Sciatic nerve (tissue), 2 donors: ENCODE results near the gene UBA7. TPM values are rescaled to one million over a fixed set of nuclear protein-coding genes. Genes with fewer than 3 reads are reported as not detected.

Experiments used
- ATAC-seq: fragments of 200-7000 bp; cut with Tn5 transposase; one replicate; pipeline ENCODE4 v1.9.1; 2020; ENCODE audit warnings: mild to moderate bottlenecking, moderate library complexity
- DNase-seq: peaks from one replicate; pipeline ENCODE4 v3.0.0-alpha.2; 2020; ENCODE audit warnings: low spot score
- intact Hi-C: fragments of 100-400 bp; cut with DNase I; formaldehyde crosslinking; loops from one replicate; pipeline ENCODE4 v1.14.2; 2022
- total RNA-seq: library from RNA; stranded (reverse); fragmentation: NEBNext Ultra II Directional; extraction: Animal tissue kit (Norgen Biotek cat#: 25700); gene quantifications from one replicate; pipeline ENCODE4 v1.2.1, GENCODE V29; 2021
- donor health status: DM: no; HTN: no; CAD: no.
- donor health status: DM: no; HTN: no; CAD: no.

UBA7 gene
- total RNA-seq, 1 donor from 2014 or later = 73.9 TPM

DNA sequence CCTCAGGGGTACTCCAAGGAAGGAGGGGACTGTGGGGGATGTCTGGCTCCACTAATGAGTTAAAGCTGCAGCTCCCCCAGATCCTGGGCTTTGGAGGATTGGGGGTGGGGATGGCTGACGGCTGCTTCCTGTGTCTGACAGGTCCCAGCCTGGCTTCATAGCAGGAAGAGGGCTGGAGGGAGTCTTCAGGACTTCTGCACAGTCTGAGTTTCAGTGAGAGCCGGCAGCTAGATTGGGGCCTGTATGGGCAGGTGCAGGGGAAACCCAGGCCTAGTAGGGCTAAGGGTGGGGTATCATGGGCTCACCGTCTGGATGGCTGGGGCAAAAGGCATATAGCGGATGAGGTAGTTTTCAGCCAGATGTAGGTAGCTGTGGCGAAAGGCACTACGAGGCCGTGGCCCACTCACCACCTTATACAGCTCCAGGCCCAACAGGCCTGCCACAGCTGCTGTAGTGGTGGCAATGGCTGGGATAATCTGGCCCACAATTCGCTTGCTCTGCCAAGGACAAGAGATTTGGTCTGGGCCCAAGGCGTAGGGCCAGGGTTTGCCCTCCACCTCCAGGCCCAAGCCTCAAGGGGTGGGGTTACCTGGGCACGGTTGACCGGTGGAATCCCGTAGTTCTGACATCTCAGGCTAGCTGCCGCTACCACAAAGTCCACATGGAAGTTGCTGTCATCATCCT is 6.2 kb downstream of the UBA7 start:
- ATAC-seq (no peak), DNase-seq (no peak)
- intact Hi-C loops = no loop called here

DNA sequence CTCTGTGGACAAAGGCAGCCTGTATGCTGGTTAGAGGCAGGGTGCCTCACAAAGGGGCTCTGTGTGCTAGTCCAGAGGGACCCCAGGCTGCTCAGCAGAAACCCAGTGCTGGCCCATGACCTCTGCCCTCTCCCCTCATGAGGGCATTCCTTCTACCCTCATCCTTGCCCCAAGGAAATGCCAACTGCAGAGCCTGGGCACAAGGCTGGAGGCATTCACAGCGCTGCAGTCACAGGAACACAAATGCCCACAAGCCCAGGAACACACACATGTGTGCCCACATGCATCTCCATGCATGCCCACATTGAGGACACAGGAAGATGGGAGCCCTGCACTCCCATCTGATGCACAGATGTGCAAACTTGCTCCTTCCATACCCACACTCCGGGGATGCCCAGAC is 6.9 kb downstream of the UBA7 start:
- ATAC-seq (no peak), DNase-seq (no peak)
- intact Hi-C loops = no loop called here

GRCh38 chr3:49805897-49806701 is 7.7 kb downstream of the UBA7 start:
- peak; percentile 20 for ATAC-seq
- DNase-seq = no peak
- intact Hi-C loops = no loop called here

GRCh38 chr3:49805367-49805782 is 8.4 kb downstream of the UBA7 start:
- ATAC-seq (peak; percentile 83), DNase-seq (peak; percentile 90)
- intact Hi-C loops = no loop called here

- no peak for ATAC-seq
- no peak for DNase-seq
- intact Hi-C loops = no loop called here
Observed at GRCh38 chr3:49804141-49805041, 9.4 kb downstream of the UBA7 start.

- DNase-seq (peak; percentile 75), ATAC-seq (peak; percentile 0)
- intact Hi-C loops = no loop called here
Observed at GRCh38 chr3:49803465-49804140, 10.2 kb downstream of the UBA7 start.

DNA sequence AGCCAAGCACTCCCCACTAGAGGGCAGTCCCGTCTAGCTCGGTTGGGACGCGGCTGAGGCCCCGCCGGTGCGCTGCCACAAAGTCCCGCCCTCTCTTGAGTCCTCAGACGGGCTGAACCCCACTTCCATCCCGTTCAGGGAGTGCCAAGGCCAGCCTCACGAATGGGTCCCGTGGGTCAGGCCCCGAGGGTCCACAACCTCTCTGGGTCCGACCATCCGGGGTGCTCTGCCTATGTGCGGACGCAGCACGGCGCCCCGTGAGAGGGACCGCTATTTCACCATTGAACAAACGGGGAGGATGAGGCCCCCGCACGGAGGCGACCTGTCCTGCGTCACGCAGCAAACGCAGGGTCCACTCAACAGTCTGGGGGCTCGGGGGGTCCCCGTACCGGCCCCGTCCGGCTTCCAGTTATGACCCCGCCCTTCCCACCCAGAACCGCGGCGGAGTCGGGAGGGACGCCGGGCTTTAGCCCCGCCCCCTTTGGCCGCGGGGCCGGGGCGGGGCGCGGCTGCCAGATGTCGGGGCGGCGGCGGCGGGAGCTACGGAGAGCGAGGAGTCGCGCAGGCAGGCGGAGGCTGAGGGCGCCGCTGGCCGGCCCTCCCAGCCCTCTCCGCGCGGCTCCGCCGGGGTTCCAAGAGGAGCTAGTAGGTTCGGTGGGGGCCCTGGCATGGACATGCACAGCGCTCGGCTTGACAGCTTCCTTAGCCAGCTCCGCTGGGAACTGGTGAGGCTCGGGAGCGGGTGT is 10.9 kb downstream of the UBA7 start, which contains the start of gene INKA1:
INKA1 (plus strand) TSS at position 543 of the 746 bp plus-strand sequence; CDS start at position 675, 132 bp downstream.
- DNase-seq = peak; percentile 95
- peak; percentile 85 for ATAC-seq
- intact Hi-C loops = loop anchor here (1.0 kb wide), 1 partner anchor 36 kb away; no protein-coding TSS in a partner anchor

DNA sequence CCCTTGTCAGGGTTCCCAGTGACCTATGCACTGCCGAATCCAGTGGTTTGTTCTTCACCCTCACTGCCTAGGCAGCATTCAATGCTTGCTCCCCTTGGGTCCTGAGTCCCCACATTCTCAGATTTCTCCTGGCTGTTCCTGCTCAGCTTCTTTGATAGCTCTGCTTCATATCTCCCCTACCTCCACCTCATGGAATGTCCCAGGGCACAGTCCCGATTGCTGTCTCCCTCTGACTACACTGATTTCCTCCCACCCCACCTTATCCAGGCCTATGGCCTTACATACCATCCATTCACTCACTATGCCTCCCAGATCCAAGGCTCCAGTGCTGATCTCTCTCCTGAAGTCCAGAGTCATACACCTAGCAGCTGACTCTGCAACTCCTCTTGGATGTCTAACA is 12.6 kb downstream of the UBA7 start:
- DNase-seq = no peak
- intact Hi-C loops = no loop called here
- ATAC-seq = no peak

DNA sequence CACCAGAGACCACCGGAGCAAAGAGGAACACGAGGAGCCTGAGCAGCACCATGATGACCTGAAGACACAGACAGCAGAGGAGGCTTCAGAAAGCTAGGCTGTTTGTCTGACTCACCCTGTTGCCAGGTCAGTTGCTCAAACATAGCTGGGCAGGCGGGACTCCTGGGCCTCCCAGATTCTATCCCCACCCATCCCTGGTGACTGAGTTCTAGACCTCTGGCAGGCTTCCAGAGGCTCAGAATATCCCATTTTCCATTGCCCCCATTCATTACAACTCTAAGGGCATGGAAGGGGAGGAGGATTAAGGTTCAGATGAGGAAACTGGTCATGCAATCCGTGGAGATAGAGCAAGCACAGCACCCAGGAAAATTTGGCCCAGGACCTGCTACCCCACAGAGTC is 14.0 kb downstream of the UBA7 start, which contains the start of gene CDHR4:
CDHR4 (minus strand) TSS at position 113 of the 400 bp plus-strand sequence; CDS start at position 52, 61 bp downstream.
- peak; percentile 21 for ATAC-seq
- DNase-seq = no peak
- intact Hi-C loops = no loop called here

- DNase-seq (no peak), ATAC-seq (no peak)
- intact Hi-C loops = no loop called here
Observed at GRCh38 chr3:49799105-49799504, 14.6 kb downstream of the UBA7 start.

DNA sequence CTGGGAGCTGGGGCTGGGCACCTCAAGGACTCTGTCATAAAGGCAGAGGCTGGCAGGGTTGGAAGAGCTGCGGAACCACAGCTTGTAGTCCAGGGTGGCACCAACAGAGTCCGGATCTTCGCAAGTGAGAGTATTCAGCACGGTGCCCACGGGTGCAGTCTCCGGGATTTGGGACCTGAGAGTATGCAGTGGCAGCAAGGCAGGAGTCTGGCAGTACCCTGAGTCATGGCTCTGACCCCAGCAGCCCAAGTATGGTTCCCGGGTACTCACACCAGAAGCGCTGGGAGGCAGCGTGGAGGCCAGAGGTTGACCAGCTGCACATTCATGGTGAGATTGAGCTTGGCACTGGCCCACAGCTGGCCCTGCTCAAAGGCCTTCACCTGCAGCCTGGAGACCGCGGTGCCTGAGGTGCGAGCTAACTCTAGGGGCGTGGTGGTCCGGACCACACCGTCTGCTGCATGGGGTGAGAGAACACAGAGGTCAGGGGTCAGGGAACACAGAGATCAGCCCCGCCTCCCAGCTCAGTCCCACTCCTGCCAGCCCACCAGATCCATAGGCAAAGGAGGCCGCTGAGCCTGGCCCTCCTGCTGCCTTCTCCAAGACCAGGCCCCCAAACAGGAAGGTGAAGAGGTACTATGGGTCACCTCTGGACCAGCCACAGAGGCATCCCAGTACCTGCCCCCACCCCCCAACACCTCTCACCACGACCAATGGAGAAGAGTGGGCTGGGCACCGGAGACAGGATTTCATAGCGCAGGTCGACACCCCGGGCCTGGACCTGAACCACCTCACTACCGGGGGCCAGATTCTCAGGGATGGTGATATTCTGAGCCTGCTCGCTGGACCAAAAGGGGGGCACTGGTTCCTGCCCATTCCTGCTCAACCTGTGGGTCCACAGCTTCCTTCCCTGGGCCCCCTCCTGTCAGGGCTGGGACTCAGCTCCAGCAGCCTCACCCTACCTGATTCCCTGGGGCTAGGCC is 18.5 kb downstream of the UBA7 start:
- intact Hi-C loops = loop anchor here (1.0 kb wide), 1 partner anchor 64 kb away; no protein-coding TSS in a partner anchor
- DNase-seq (no peak), ATAC-seq (no peak)

DNA sequence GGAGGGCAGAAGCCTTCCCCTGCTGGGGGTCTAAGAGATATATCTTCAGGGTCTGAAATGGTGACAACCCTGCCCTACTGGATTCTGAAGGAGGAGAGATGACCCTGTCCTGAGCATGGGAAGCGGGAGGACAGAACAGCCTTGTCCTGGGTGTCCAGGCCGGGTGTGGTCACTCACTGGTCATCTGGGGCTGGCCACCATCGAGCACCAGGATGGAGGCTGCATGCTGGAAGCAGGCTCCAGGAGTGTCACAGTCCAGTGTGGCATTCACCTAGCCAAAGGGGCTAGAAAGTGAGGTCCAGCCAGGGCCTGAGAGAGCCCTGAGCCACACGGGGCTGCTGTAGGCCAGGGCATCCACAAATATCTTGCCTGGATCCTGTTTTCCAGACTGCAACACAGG is 19.3 kb downstream of the UBA7 start:
- DNase-seq (no peak), ATAC-seq (no peak)
- intact Hi-C loops = no loop called here

GRCh38 chr3:49793486-49794085 is 20.2 kb downstream of the UBA7 start:
- intact Hi-C loops = no loop called here
- ATAC-seq = no peak
- peak; percentile 52 for DNase-seq

GRCh38 chr3:49792371-49793150 is 21.2 kb downstream of the UBA7 start:
- intact Hi-C loops = no loop called here
- DNase-seq = peak; percentile 41
- no peak for ATAC-seq

DNA sequence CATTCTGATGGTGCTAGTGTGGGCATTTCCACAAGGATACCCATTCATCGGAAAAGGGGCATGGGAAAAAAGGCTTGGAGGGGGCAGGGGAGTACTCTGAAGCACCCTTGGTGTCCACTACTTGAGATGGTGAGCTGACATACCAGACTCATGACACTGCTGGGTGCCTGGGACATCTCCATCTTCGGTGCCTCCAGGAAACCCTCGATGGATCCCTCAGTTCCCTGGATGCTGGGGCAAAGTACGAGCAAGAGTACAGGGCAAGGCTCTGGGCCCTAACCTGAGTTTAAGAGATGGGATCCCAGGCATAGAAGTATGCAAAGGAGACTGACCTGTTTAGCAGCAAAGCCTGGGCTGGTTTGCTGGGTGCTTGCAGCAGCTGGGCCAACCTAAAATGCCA is 22.2 kb downstream of the UBA7 start:
- DNase-seq (peak; percentile 25), ATAC-seq (no peak)
- intact Hi-C loops = no loop called here
